HCT116 (cell line): ENCODE data around the gene FOXP1.

ENCODE experiments used
- ATF3 ChIP-seq: IDR thresholded peaks from 2 replicates; pipeline ENCODE4 v1.6.1; 2012
- CBX3 ChIP-seq: IDR thresholded peaks from 2 replicates; pipeline ENCODE4 v1.6.1; 2012; ENCODE audit warnings: low read depth
- CTCF ChIP-seq, 3 experiments: fragments of 200-600 bp in 1 of 3; sonication (generic) in 1 of 3; IDR thresholded peaks in 2 of 3; conservative IDR thresholded peaks in 1 of 3; 2 replicates each; pipeline ENCODE4 v1.5.1; 2012 to 2017; ENCODE audit warnings: low read depth in 2 of 3, low read length in 2 of 3, antibody characterized with exemption in 1 of 3, borderline replicate concordance in 1 of 3, control low read depth in 1 of 3, mild to moderate bottlenecking in 1 of 3, mixed read lengths in 1 of 3, mixed run types in 1 of 3, moderate library complexity in 1 of 3; ENCODE audit not compliant: insufficient read depth in 1 of 3
- EZH2 ChIP-seq: fragments of 200-600 bp; sonication (generic); IDR thresholded peaks from 2 replicates; pipeline ENCODE4 v1.6.1; 2017; ENCODE audit warnings: antibody characterized with exemption, mixed run types
- FOSL1 ChIP-seq: IDR thresholded peaks from 2 replicates; pipeline ENCODE4 v1.6.1; 2012; ENCODE audit warnings: low read depth
- POLR2AphosphoS5 ChIP-seq: IDR thresholded peaks from 2 replicates; pipeline ENCODE4 v1.6.1; 2011; ENCODE audit warnings: mild to moderate bottlenecking, low read depth, low read length, moderate library complexity
- TF ChIP-seq, protein P1 (sequence below): IDR thresholded peaks from 2 replicates; pipeline ENCODE4 v1.6.1; 2012
- TF ChIP-seq, protein P2 (sequence below): IDR thresholded peaks from 2 replicates; pipeline ENCODE4 v1.6.1; 2012; ENCODE audit warnings: low read depth

- no peak for TF ChIP-seq CTCF (IDR thresholded peaks at IDR 0.05 in 2 of 3, conservative IDR thresholded peaks at IDR 0.05 in 1 of 3; ENCODE audit: borderline replicate concordance in 1 of 3, insufficient read depth in 1 of 3, low read depth in 2 of 3, low read length in 2 of 3)
- no peak for TF ChIP-seq POLR2AphosphoS5
- TF ChIP-seq, protein P1, sequence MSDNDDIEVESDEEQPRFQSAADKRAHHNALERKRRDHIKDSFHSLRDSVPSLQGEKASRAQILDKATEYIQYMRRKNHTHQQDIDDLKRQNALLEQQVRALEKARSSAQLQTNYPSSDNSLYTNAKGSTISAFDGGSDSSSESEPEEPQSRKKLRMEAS: no peak
- no peak for TF ChIP-seq EZH2
- no peak for TF ChIP-seq CBX3
- TF ChIP-seq, protein P2, sequence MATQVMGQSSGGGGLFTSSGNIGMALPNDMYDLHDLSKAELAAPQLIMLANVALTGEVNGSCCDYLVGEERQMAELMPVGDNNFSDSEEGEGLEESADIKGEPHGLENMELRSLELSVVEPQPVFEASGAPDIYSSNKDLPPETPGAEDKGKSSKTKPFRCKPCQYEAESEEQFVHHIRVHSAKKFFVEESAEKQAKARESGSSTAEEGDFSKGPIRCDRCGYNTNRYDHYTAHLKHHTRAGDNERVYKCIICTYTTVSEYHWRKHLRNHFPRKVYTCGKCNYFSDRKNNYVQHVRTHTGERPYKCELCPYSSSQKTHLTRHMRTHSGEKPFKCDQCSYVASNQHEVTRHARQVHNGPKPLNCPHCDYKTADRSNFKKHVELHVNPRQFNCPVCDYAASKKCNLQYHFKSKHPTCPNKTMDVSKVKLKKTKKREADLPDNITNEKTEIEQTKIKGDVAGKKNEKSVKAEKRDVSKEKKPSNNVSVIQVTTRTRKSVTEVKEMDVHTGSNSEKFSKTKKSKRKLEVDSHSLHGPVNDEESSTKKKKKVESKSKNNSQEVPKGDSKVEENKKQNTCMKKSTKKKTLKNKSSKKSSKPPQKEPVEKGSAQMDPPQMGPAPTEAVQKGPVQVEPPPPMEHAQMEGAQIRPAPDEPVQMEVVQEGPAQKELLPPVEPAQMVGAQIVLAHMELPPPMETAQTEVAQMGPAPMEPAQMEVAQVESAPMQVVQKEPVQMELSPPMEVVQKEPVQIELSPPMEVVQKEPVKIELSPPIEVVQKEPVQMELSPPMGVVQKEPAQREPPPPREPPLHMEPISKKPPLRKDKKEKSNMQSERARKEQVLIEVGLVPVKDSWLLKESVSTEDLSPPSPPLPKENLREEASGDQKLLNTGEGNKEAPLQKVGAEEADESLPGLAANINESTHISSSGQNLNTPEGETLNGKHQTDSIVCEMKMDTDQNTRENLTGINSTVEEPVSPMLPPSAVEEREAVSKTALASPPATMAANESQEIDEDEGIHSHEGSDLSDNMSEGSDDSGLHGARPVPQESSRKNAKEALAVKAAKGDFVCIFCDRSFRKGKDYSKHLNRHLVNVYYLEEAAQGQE: no peak
- TF ChIP-seq FOSL1: no peak
- TF ChIP-seq ATF3: no peak
Observed at GRCh38 chr3:71152892-71153265, 430.6 kb downstream of the FOXP1 start.
